Measurements from ENCODE around the gene VPS35L.

DNA sequence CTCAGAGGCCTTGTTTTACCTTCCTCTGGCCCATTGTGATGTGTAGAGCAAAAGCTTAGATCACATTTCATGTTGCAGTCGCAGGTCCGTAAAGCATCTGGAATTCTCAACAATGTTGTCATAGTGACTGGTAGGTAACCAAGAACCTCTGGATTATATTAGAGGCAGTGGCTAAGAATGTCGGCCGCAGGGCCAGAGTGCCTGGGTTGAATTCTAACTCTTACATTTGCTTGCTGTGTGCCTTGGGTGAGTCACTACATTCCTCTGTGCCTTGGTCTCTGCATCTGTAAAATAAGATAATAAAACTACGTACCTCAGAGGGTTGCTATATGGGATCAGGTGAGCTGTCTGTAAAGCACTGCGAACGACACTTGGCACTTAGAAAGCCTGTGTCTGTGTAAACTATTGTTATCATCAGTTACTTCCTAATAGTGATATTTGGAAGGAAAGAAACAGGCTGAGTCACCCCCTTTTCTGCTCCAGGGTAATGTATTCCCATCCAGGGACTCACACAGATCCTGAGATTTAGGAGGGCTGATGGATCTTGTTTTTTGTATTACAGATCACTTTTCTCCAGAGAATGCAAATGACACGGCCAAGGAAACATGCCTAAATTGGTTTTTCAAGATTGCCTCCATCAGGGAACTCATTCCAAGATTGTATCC is 52.2 kb downstream of the VPS35L start:
- TF ChIP-seq, protein P1, sequence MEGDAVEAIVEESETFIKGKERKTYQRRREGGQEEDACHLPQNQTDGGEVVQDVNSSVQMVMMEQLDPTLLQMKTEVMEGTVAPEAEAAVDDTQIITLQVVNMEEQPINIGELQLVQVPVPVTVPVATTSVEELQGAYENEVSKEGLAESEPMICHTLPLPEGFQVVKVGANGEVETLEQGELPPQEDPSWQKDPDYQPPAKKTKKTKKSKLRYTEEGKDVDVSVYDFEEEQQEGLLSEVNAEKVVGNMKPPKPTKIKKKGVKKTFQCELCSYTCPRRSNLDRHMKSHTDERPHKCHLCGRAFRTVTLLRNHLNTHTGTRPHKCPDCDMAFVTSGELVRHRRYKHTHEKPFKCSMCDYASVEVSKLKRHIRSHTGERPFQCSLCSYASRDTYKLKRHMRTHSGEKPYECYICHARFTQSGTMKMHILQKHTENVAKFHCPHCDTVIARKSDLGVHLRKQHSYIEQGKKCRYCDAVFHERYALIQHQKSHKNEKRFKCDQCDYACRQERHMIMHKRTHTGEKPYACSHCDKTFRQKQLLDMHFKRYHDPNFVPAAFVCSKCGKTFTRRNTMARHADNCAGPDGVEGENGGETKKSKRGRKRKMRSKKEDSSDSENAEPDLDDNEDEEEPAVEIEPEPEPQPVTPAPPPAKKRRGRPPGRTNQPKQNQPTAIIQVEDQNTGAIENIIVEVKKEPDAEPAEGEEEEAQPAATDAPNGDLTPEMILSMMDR (IDR thresholded peaks at IDR 0.05), result no peak
- no peak for TF ChIP-seq EZH2 (IDR thresholded peaks at IDR 0.05; ENCODE audit: borderline replicate concordance, insufficient read depth, low read depth, low read length, poor library complexity, severe bottlenecking)
